ENCODE data around the gene ANO10. TPM values are rescaled to one million over a fixed set of nuclear protein-coding genes. Genes with fewer than 3 reads are reported as not detected.

Gene ANO10
- total RNA-seq, 1 experiment from 2014 or later, result 22.8 TPM

DNA sequence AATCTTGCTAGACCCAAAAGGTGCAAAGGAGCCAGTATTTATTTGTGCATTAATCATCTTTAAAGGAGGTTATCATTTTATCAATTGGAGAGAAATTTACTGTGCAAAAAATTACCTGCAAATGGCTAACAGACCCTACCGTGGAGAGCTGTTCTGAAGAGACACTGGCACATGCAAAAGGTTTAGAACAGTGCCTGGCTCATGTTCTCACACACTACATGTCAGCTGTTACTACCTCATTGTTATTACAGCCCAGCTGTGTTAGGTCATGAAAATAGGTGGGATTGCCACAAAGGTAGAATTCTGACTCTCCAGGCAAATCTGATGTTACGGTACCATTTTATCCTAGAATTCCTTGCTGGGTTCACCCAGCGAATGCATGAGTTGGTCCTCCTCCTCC, 198.2 kb downstream of the ANO10 start:
- DNase-seq (ENCODE audit: low read depth), result no peak

DNA sequence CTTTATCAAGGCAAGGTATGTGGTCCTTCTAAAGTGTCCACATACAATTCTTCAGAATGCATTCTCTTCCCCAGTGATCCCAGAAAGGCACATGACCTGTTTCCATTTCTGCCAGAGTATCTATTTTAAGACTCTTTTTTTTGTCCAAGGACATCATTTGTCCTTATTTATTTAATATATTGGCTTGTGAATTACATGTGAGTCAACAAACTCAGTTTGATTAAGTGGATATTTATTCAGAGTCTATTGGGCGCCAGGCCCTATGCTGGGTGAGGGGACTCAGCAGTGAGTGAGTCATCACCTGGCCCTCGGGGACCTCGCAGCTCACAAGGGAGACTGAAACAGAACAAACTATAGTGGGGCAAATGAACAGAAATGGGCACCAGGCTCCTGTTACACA, 198.7 kb downstream of the ANO10 start:
- DNase-seq (ENCODE audit: low read depth), result peak; percentile 16

DNA sequence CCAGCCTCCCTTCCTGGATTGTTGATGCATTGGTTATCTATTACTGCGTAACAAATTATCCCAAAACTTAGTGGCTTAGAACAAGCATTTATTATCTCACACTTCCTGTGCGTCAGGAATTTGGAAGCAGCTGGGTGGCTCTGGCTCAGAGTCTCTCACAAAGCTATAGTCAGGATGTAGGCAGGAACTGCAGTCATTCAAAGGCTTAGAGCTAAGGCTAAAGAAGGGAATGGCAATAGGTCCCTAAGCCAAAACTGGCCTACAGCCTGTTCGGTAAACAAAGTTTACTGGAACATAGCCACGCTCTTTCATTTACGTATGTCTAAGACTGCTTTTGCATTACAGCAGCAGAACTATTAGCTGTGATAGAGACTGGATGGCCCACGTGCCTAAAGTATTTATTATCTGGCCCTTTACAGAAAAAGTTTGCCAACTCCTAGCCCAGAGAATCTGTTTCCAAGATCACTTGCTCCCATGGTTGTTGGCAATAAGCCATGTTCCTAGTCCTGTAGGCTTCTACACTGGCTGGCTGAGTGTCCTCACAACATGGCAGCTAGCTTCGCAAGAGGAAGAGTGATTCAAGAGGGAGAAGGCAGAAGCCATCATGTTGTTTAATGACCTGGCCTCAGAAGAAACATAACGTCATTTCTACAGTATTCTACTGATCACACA, 203.1 kb downstream of the ANO10 start:
- no peak for DNase-seq (ENCODE audit: low read depth)

DNA sequence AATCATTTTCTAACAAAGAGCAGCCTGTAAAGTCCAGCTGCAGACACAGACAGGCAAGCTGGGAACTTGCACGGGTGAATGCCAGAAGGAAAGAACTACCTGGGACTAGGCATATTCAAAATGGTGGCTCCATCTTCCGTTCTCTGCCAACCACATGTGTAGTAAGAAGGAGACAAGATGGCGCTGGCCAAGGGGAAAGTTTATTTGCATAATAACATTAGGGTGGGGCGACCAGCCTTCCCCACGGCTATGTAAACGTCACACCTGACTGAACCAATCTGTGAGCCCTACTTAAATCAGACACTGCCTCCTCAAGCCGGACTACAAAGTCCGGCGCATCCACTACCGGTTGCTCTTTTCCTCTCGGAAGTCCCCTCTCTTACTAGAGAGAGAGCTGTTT, 204.7 kb downstream of the ANO10 start:
- DNase-seq (ENCODE audit: low read depth), result no peak

DNA sequence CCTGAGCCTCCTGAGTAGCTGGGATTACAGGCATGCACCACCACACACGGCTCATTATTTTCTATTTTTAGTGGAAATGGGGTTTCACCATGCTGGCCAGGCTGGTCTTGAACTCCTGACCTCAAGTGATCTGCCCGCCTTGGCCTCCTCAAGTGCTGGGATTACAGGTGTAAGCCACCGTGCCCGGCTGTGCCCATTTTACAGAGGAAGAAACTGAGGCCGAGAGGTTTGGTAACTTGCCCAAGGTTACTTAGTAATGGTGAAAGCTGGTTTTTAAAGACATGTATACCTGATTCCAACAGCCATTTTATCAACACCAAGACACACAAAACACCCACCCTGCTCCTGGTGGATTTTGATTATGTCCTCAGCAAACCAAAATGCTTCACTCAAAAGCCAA, 206.7 kb downstream of the ANO10 start:
- DNase-seq (ENCODE audit: low read depth), result no peak

DNA sequence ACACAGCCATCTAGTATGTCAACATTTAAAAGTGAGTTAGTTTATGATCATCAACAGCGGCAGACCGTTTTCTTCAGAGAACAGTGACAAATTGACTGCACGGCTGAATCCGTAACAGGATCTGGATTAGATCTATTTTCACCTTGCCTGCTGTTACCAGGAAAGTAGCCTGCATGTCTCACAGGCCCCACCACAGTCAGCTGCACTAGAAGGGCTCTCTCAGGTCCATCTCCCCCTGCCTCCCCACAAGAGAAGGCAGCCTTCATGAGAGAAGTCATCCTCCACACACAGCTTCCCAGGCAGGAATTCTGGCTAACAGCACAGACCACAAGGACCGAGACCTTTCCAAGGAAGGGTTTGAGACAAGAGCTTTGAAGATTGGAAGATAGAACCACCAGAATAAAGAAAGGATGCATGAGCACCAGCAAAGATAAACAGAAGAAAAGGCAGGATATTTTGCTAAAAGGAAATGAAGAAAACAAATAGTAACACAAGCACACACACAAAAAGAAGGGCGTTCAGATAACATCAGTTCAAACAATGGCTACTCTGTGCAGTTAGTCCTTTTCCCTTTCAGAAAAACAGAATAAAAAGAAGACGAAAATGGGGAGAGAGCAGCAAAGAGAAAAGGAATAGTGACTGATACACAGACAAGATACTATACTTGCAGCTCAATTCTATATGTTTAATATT, 208.0 kb downstream of the ANO10 start:
- no peak for DNase-seq (ENCODE audit: low read depth)

DNA sequence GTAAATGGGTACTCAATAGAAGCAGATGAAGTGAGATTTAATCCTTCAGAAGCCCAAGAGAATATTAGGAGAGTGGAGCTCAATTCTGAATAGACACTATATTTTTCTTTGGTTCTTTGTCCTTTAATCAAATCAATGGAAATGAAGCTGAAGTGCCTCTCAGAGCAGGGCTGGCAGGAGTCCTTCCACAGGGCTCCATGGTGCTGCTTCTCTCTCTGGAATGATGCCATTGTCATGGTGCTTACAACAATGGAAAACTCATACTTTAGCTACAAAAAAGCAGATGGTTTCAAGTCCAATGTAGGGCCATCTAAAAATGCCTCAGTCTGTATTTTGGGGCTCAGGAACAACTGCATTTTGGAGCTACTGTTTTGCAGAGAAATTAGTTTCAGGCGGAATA, 210.4 kb downstream of the ANO10 start:
- DNase-seq (ENCODE audit: low read depth), result no peak

DNA sequence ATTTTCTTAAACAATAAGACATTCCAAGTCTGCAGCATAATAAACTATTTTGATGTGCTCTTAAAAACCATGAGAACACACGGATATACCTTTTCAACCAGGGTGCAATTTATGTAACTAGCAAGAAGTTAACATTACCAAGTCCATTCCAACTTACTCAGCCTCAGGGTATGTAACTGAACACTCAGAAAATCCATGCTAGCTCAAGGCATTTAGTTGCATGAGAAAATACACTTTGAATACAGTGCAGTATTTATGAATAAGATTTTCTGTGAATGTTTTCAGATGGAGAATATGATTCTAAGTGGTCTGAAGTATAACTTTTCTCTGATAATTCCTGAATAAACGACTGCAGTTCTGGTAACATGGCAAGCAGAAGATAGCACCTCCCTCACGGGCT, 211.2 kb downstream of the ANO10 start:
- no peak for DNase-seq (ENCODE audit: low read depth)

DNA sequence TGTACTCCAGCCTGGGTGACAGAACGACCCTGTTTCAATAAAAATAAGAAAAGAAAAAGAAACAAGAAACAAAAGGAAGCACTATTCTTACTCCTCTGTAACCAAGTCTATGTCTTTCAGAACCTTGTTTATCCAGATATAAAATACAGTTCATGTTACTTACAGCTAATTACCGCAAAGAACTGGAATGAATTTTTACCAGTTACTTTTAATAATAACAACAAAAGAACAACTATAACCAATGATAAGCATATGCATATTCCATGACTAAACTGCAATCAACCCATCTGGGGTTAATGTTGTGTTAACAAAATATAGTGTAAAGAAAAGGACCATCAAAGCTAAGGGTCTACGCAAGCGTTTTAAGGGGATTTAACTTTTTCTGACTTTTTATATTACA, 212.3 kb downstream of the ANO10 start:
- no peak for DNase-seq (ENCODE audit: low read depth)

DNA sequence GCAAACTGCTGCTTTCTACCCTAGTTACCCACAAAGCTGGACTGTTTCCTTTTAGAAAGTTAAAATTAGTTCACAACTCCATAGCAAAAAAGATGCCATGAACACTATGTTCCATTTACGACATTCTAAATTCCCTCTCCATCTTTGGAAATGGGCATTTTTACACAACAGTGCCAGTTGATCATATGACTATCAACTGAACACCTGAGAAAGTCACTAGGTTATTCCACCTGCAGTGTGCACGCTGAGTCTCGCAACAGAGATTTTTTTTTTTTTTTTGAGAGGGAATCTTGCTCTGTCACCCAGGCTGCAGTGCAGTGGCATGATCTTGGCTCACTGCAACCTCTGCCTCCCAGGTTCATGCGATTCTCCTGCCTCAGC, 215.2 kb downstream of the ANO10 start:
- no peak for DNase-seq (ENCODE audit: low read depth)

DNA sequence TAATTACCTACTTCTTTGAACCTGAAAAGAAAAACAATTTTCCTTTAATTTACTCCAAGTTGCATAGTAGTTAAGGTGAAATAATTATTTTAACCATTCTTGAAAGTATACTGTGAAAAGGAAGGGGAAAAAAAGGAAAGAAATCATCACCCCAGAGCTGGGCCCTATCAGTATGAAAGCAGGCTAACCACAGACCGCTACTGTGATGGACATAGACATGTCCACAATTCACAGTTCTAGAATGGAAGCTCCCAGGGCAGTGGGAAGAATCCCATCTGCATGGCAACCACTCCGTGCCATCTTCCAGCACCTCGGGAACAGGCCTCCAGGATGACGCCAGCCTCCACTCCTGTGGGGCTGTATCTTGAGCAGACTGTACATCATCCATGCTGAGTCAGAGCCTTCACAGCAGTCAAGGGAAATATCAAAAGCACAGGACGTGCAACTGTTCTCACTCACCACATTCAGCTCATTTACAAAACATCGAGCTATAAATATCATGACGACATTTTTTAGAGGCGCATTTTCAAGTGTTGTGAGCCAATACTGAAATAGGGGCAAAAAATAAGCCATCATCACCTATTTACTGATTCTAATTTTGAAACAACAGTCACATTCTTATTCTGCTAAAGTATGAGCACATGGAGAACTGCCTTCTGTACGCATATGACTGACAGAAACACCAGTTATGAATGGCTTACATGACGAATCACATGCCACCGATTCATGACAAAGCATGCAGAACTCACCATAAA, 215.7 kb downstream of the ANO10 start:
- peak; percentile 92 for DNase-seq (ENCODE audit: low read depth)

DNA sequence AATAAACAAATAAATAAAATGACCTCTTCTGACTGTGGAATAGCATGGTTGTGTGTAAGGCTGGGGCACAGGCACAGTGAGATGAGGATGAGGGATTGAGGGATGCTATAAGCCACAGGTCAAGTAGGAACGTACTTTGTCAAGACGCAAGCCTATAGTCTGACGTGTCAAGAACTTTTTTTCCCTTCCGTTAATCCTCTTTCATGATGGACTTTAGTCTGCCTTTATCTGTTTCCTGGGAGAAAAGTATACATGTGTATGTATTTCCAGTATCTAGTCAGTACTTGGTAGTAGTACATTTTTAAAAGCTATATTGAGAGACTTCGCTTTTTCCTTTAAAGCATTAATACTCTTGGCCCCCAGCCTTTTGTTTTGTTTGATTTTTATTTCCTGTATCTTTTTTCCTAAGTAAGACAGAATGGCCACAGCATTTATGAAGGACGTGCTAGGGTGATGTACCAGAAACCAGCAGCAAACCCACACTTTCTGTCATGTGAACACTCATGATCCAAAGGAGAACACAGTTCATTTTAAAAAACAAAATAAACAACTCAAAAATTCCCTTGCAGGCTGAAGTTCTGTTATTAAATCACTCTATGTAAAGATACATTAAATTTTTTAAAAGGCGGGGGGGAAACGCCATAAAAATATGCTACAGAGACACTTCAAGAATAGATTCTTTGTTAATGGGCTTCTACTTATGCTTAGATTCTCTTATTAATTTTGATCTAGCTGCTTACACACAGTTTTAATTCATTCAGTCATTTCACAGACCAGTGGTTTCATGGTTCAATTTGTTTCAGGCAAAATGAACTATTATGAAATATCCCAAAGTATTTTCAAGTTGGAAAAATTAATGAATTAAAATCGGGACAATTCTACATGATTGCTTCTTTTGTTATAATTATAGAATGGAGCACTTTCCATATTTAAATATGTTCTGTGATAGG, 220.8 kb downstream of the ANO10 start:
- no peak for DNase-seq (ENCODE audit: low read depth)

DNA sequence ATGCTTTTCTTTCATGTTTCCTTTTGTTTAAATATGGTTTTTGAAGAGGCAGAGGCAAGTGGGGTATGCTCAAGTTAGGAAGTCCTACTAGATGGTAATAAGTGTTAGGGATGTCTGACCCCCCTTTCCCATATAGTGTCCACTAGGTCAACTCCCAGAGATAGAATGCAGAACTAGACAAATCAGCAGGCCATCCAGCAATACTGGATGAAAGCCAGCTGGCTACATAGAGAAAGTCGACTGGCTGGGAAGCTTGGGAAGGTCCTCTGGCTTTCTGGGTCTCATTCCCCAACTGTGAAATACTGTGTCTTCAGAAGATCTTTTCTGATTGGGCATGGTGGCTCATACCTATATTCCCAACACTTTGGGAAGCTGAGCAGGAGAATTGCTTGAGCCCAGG, 221.6 kb downstream of the ANO10 start:
- no peak for DNase-seq (ENCODE audit: low read depth)

DNA sequence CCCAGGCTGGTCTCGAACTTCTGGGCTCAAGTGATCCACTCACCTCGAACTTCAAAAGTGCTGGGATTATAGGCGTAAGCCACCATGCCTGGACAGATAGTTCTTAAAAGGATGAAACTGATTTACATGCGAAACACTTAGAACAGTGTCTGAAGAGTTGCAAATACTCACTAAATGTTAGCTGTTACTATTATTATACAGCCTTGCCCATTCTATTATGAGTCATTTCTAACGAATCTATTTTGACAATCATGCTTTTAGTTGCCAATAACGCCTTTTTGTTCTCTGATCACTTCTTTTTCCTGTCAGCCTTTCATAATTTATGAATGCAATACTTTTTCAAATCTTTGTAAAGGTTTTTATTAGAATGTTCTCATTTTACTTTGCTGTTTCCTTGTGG, 222.8 kb downstream of the ANO10 start:
- no peak for DNase-seq (ENCODE audit: low read depth)

DNA sequence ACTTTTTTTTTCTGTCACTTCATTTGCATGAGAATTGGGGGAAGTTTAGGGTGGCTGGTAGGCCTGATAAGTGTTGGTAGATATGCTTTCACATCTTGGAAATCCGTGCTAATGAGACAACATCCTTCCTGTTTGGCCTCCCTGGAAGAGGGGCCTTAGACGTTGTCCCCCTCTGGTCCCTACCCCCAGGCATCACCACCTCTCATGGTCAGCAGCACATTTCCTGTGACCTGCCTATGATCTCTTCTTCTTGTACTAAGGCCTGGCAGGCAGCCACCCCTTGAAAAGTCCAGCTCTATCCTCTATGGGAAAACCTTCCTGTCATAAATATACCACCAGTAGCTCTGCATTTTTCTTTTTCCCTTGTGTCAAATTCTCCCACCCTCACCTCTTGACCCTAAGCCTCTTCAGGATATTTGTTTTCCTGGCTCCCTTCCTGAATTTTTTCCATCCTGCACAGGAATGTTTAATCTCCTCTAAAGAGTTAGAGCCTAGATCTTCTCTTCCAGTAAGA, 227.7 kb downstream of the ANO10 start:
- DNase-seq (ENCODE audit: low read depth), result peak; percentile 75

DNA sequence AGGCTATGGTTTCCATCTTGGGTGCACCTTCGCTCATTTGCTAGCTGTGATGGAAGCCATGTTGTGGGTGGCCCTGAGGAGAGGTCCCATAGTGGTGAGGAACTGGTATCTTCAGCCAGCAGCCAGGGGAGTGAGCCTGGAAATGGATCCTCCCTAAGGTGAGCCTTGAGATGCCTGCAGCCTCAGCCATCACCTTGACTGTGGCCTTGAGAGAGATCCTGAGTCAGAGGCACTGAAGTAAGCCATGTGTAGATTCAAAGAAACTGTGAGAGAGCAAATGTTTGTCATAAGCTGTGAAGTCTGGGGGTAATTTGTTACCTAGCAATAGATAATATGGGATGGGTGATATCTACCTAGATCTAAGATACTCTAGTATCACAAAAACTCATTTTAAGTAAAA, 230.2 kb downstream of the ANO10 start:
- no peak for DNase-seq (ENCODE audit: low read depth)

DNA sequence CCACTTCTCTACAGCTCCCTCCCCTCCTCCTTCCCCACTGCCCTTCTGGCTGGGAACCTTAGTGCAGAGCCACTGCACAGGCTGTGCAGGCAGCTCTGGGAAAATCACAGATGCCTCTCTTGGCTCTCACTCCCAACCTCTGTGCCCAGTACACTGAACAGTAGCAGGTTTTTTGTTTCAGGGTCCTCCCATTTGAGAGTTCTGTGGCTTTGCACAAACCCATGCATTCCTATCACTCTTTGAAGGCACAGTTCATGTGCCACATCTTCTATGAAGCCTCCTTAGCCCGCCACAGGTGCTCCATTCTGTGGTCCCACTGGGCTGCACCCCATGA, 231.6 kb downstream of the ANO10 start:
- DNase-seq (ENCODE audit: low read depth), result peak; percentile 13

DNA sequence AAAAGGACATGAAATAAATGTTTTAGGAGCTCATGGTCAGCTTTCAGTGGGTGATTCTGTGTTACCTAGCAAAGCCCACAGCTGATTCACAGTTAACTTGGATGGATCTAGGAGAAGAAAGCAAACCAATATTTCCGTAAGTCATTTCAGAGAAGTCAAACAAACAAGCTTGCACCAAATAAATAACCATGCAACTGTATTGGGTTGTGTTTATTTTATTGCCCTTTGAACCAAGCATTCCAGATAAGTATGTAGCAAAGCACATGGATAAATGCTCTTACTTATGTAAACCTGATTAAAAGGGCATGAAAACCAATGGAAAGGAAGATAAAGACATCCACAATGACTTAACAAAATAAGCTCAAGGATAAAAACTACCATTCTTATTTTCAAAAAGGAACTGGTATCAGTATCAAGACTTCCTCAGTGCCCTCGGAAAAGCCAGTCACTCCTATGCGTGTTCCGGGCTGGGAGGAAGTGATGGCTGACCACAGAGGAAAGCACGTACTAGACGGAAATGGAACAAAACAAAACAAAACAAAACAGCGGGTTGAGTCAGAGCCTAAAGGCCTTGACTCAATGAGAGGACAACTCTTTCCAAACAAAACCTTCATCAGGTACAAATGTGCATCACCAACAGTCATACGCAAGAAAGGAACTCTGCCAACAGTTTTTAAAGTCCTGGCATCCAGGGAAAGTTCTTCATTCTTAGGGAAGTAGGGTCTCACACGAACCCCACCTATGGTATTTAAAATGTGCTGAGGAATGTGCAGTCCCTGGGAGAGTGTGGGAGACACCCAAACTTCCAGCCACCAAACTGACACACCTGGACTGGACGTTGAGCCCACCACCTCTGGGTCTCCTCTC, 232.2 kb downstream of the ANO10 start:
- DNase-seq (ENCODE audit: low read depth), result peak; percentile 95

DNA sequence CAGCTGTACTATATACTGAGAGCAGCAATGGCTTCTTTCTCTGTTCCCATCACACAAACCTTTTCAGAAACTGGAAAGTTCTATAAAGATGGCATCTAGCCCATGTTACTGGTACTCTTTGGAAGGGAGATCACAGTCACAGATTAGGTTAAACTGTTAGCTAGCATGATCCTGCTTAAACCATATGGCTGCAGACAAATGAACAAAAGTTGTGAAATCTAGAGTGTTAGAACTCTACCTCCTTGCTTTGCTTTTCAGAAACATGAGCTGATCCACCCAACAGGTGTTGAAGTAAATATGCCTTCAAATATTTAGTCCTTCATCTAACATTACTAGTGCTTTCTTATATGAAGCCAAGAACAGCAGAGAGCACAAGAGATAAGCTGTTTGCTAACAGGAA, 232.9 kb downstream of the ANO10 start:
- DNase-seq (ENCODE audit: low read depth), result no peak

DNA sequence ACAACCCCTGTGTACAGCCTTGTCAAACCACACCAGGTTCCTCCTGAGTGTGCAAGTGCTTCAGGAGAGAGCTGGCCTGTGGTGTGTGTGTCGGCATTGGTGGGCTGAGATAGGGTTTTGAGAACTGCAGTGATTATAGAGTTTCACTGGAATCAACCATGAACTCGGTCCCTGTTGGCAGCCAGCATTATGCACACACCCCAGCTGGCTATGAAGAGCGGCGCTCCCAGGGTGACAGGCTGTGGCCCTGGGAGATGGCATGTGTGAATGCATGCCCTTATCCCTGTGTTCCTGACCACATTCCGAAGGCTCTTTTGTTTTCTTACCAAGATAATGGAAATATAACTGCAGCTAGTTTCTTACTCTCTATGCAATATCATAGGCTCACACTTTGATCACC, 233.6 kb downstream of the ANO10 start:
- DNase-seq (ENCODE audit: low read depth), result no peak
